GM19023 (cell line): ENCODE data around the gene PAEP.

Experiments used
- ATAC-seq: cut with Tn5 transposase; IDR thresholded peaks from one replicate; pipeline ENCODE4 v1.9.1; 2021; ENCODE audit warnings: mild to moderate bottlenecking, moderate library complexity; ENCODE audit not compliant: unreplicated experiment

The PAEP gene

GRCh38 chr9:135591506-135592330, 30.2 kb downstream of the PAEP start:
- ATAC-seq: no peak

- ATAC-seq: no peak
These were observed 30.7 kb downstream of the PAEP start for GRCh38 chr9:135592331-135592590.

DNA sequence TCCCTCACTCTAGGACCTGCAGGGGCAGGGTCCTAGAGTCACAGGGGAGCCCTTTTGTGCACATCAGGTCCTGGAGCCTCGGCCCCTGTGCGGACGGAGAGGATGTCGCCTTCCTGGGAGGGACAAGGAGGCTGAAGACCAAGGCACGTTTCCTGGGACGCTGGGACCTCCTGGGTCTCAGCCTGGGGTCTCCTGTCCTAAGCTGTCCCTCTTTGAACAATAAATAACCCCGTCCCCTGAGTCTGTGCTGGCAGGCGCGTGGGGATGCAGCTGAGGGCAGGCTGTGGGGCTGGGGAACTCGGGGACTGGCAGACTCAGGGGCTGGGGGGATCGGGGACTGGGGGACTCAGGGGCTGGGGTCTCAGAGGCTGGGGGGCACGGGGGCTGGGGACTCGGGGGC, 31.1 kb downstream of the PAEP start:
- no peak for ATAC-seq

DNA sequence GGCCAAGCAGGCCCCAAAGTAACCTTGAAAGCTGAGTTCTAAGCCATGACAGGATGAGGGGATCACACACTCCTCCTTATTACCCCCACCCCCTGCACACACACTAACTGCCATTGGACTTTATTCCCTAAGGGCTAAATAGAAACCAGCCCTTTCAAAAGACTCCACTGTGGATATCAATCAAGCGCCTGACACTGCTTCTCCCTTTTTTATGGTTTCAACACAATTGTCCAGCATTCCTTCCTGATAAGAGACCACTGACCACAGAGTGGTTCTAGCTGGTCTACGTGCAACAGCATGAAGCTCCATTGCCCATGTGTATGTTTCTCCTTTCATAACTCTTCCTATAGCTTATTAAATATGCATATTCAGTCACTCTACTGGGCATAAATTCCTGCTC, 34.7 kb downstream of the PAEP start:
- ATAC-seq: no peak

- ATAC-seq: no peak
These were observed 38.8 kb downstream of the PAEP start for GRCh38 chr9:135600296-135600817.

- ATAC-seq: no peak
These were observed 40.4 kb downstream of the PAEP start for GRCh38 chr9:135601988-135602387.

- ATAC-seq: no peak
These were observed 41.4 kb downstream of the PAEP start for GRCh38 chr9:135602789-135603481.

GRCh38 chr9:135604437-135605237, 43.1 kb downstream of the PAEP start:
- ATAC-seq: no peak

GRCh38 chr9:135605238-135605781, 43.8 kb downstream of the PAEP start:
- no peak for ATAC-seq

GRCh38 chr9:135606885-135607259, 45.3 kb downstream of the PAEP start:
- ATAC-seq: no peak

GRCh38 chr9:135607401-135608293, 46.1 kb downstream of the PAEP start:
- ATAC-seq: no peak

DNA sequence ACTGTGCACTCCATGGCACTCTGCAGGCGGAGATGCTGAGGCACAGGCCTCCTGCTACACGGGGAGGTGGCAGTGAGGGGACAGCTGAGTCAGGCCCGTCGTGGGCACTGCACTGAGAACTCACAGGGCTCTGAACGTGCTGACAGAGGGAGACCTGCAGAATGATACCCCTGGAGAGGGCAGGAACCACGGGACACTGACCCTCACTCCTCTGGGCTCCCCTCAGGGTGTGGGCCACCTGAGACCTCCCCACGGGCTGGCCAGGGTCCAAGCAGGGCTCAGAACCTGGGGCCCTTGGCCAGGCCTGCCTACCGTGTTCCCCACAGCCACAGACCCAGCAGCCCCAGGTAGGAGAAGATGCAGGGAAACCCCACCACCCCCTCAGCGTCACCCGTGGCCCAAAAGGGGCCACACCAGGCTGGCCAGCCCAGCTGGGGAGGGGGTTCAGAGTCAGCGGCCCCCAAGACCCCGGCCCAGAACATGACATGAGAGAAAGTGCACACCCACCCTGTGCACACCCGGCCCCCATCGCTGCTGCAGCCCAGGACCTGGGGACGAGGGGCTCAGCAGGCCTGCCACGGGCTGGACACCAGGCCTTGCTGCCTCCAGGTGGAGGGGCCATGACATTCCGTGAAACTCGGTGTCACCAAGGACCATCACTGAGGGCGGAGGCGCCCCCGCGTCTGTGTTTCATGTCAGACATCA, 46.9 kb downstream of the PAEP start:
- no peak for ATAC-seq

- ATAC-seq: no peak
These were observed 47.4 kb downstream of the PAEP start for GRCh38 chr9:135608999-135609317.

GRCh38 chr9:135609366-135609955, 47.9 kb downstream of the PAEP start:
- no peak for ATAC-seq

DNA sequence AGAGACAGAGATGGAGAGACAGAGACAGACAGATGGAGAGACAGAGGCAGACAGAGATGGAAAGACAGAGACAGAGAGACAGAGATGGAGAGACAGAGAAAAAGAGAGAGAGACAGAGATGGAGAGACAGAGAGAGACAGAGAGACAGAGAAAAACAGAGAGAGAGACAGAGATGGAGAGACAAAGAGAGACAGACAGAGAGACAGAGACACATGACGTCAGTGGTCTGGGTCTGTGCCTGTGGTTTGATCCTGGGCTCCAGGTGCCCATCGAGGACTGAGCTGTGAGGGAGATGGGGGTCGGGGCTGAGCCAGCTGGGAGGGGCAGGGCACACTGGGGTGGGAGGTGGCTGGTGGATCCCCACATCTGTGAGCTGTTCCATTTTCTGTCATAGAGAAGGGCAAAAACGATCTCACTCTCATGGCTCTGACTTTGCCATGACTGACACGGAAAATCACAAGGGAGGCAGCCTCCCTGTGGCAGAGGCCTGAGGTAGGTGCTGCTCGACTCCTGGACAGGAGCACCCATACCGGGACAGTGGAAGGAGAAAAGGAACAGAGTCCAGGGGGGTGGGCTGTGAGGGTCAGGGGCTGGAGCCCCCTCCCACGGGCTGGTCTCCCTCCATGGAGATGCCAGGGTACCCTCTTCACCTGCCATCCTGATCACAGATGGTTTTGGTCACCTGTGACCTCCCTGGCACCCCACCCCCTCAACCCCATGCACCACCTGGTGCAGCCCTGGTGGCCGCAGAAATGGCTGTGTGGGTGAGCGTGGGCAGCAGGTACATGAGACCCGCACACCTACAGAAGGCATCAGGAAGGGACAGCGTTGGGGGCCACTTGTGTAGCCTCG, 49.0 kb downstream of the PAEP start:
- ATAC-seq: no peak

DNA sequence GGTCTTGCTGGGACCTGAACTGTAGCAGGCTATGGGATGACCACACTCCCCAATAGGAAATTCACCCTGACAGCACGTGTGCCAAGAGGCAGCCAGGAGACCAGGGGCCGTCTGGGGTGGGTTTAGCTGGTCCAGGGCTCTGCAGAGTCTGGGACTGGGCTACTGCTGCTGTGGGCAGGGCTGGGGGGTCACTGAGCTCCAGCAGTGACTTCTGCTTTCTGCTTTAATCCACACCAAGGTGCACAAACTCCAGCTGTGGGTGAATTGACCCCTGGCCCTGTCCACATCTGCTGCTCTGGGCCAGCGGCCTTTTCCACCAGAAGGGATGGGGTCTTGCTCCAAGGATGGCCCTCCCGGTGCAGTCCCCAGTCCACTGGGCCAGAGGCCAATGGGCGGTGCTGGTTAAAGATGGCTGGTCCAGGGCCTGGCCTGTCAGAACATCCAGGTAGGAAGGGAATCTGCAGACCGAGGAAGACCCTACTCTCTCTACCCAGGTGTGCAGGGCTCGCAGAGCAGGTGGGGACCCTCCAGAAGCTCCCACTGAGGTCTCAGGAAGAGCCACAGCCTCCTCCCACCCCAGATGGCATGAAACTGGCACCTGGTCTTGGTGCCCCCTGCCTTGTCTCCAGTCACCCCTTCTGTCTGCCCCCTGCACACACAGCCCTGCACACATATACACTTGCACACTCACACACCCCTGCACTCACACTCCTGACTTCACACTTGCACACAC, 49.8 kb downstream of the PAEP start:
- no peak for ATAC-seq

DNA sequence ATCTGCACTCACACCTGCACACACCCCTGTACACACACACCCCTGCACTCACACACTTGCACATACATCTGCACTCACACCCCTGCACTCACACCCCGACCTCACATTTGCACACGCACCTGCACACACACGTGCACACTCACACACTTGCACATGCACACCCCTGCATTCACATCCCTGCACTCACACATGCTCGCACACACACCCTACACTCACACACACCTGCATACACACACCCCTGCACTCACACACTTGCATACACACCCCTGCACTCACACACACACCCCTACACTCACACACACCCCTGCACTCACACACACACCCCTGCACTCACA, 50.3 kb downstream of the PAEP start:
- no peak for ATAC-seq

DNA sequence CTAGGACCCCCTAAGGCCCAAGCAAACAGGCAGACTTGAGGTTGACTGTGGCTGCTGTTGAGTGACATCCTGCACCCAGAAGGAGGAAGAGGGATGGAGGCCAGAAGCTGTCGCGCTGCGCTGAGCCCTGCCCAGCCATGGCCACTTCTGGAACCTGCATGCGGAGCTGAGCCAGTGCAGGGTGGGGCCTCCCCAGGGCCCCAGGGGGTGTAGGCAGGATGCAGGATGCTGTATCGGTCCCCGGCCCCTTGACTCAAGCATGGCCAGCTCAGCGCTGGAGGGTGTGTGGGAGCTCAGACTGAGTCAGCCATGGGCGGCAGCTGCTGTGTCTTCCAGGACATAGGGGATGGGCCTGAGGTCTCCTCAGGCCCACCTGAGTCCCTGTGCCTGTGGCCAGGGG, 50.9 kb downstream of the PAEP start:
- ATAC-seq: no peak
